Heart right ventricle (tissue), 16 donors: ENCODE data around the gene SHANK1. TPM values are rescaled to one million over a fixed set of nuclear protein-coding genes. Genes with fewer than 3 reads are reported as not detected.

Experiments used
- ATAC-seq, 8 donors: fragments of 200-7000 bp; cut with Tn5 transposase; one replicate each; pipeline ENCODE4 v1.9.1; 2020; ENCODE audit warnings: mild to moderate bottlenecking in 8 of 8, moderate library complexity in 8 of 8, moderate number of reproducible peaks in 1 of 8
- DNase-seq, 2 donors: peaks; one replicate each; pipeline ENCODE4 v3.0.0-alpha.2; 2020
- H3K27ac ChIP-seq, 10 donors: fragments of 200-600 bp; sonication (generic) in 2 of 10; one replicate each; pipeline versions ENCODE4 v1.5.0 to v1.8.0; 2020 to 2022; ENCODE audit warnings: mild to moderate bottlenecking in 3 of 10
- H3K27me3 ChIP-seq, 7 donors: fragments of 200-600 bp; one replicate each; pipeline ENCODE4 v1.8.0; 2021 to 2022; ENCODE audit warnings: mild to moderate bottlenecking in 2 of 7
- H3K36me3 ChIP-seq, 9 donors: fragments of 200-600 bp; sonication (generic) in 1 of 9; one replicate each; pipeline versions ENCODE4 v1.5.0 to v1.8.0; 2020 to 2022; ENCODE audit warnings: mild to moderate bottlenecking in 2 of 9
- H3K4me1 ChIP-seq, 9 donors: fragments of 200-600 bp; sonication (generic) in 1 of 9; one replicate each; pipeline versions ENCODE4 v1.5.0 to v1.8.0; 2020 to 2022; ENCODE audit warnings: mild to moderate bottlenecking in 4 of 9
- H3K4me3 ChIP-seq, 10 donors: fragments of 200-600 bp; sonication (generic) in 2 of 10; one replicate each; pipeline versions ENCODE4 v1.5.0 to v1.8.0; 2020 to 2022; ENCODE audit warnings: mild to moderate bottlenecking in 7 of 10, moderate library complexity in 2 of 10
- H3K9me3 ChIP-seq, 11 donors: fragments of 200-600 bp in 10 of 11; sonication (generic) in 2 of 11; one replicate each; pipeline versions ENCODE4 v1.5.0 to v1.8.0; 2013 to 2022; ENCODE audit warnings: mild to moderate bottlenecking in 2 of 11, control low read depth in 1 of 11, moderate library complexity in 1 of 11
- WGBS, 2 donors: extraction: QIAGEN DNeasy Blood & Tissue Kit; methylation state at CpG; one replicate each; pipeline ENCODE4 v1.1.7; 2013; ENCODE audit warnings: inconsistent platforms in 1 of 2; 5-methylcytosine and 5-hydroxymethylcytosine counted together
- intact Hi-C, 10 donors: fragments of 100-400 bp; cut with DNase I; formaldehyde crosslinking; loops; one replicate each; pipeline versions ENCODE4 v1.11.1 to v1.14.2; 2022
- polyA plus RNA-seq, 2 donors: library from polyadenylated mRNA; stranded (reverse); fragments of 200-250 nt; gene quantifications; one replicate each; pipeline ENCODE4 v1.2.3, GENCODE V29; 2013
- total RNA-seq, 10 donors: library from RNA; stranded (reverse); fragmentation: NEBNext Ultra II Directional in 3 of 10; extraction: Animal tissue kit (Norgen Biotek cat#: 25700) in 3 of 10; gene quantifications; one replicate each; pipeline versions ENCODE4 v1.2.1 to v1.2.4, GENCODE V29; 2021 to 2023
- TF ChIP-seq, protein P1 (sequence below), 9 donors: fragments of 200-600 bp; sonication (generic) in 2 of 9; IDR thresholded peaks; one replicate each; pipeline versions ENCODE4 v1.5.0 to v1.8.0; 2021 to 2022; ENCODE audit warnings: antibody characterized with exemption in 9 of 9, mild to moderate bottlenecking in 5 of 9, moderate library complexity in 1 of 9
- donor health status: Arrhythmogenic right ventricular cardiomyopathy.
- donor health status: ischemic (EF 13 %, LVEDD 7.1; RV severe dilation, severe dysfunction).
- donor health status: healthy with polysubstance abuse.
- donor health status: DM: no; HTN: yes; CAD: no.
- donor health status: DM: no; HTN: no; CAD: no.
- donor health status: ischemic (EF 25% LVEDD 6.9; RV normal size, moderate dysfunction).
- donor health status: ischemic (EF 25% LVEDD 5.7; RV mildly dilated, moderate dysfunction).
- donor health status: healthy.
- donor health status: DM: yes; HTN: yes; CAD: no.
- donor health status: Ischemic cardiomyopathy.
- donor health status: ischemic (EF 35%, LVEDD 5.7; RV mildly dilated, moderate dysfunction).
- donor health status: nonischemic (EF 11% LVEDD 7.7; RV severe dilation, severe dysfunction).
- donor health status: DM: yes; HTN: yes; CAD: no.
- donor health status: PGD.
- donor health status: ischemic (EF 29% LVEDD 5.4; RV normal size, mild dysfunction).
- donor health status: nonischemic (EF 23%, LVEDD 6.1; RV moderate dilation, normal function).

SHANK1 gene
- total and polyA plus RNA-seq, 12 donors: 0.07 to 1.5 (median 0.37) TPM; not detected in 1

- Histone ChIP-seq H3K27ac (no peak overlapping the region), H3K4me1 (peaks cover 3 to 21% (median 13%) of the 10 kb centered on the region in 9 donors), H3K9me3 (no peaks in the 10 kb centered on the region), H3K4me3 (peak overlapping the region in 9 of 10 donors; percentile 28 to 48 (median 40)), H3K36me3 (no peaks in the 10 kb centered on the region), H3K27me3 (peaks cover 0 to 92% (median 66%) of the 10 kb centered on the region in 7 donors)
- whole genome bisulfite sequencing, 2 donors: 0 to 1% methylated on average over 15 to 30 of the region's 30 CpGs
- ATAC-seq (no peak), DNase-seq (no peak)
- TF ChIP-seq, protein P1, sequence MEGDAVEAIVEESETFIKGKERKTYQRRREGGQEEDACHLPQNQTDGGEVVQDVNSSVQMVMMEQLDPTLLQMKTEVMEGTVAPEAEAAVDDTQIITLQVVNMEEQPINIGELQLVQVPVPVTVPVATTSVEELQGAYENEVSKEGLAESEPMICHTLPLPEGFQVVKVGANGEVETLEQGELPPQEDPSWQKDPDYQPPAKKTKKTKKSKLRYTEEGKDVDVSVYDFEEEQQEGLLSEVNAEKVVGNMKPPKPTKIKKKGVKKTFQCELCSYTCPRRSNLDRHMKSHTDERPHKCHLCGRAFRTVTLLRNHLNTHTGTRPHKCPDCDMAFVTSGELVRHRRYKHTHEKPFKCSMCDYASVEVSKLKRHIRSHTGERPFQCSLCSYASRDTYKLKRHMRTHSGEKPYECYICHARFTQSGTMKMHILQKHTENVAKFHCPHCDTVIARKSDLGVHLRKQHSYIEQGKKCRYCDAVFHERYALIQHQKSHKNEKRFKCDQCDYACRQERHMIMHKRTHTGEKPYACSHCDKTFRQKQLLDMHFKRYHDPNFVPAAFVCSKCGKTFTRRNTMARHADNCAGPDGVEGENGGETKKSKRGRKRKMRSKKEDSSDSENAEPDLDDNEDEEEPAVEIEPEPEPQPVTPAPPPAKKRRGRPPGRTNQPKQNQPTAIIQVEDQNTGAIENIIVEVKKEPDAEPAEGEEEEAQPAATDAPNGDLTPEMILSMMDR (IDR thresholded peaks at IDR 0.05): no peak
- intact Hi-C loops: loop anchor here in 1 of 10 donors (5.0 kb wide), 1 partner anchor 63 kb away; no protein-coding TSS in a partner anchor
These were observed 525 bp downstream of the SHANK1 start for GRCh38 chr19:50719119-50719435.

DNA sequence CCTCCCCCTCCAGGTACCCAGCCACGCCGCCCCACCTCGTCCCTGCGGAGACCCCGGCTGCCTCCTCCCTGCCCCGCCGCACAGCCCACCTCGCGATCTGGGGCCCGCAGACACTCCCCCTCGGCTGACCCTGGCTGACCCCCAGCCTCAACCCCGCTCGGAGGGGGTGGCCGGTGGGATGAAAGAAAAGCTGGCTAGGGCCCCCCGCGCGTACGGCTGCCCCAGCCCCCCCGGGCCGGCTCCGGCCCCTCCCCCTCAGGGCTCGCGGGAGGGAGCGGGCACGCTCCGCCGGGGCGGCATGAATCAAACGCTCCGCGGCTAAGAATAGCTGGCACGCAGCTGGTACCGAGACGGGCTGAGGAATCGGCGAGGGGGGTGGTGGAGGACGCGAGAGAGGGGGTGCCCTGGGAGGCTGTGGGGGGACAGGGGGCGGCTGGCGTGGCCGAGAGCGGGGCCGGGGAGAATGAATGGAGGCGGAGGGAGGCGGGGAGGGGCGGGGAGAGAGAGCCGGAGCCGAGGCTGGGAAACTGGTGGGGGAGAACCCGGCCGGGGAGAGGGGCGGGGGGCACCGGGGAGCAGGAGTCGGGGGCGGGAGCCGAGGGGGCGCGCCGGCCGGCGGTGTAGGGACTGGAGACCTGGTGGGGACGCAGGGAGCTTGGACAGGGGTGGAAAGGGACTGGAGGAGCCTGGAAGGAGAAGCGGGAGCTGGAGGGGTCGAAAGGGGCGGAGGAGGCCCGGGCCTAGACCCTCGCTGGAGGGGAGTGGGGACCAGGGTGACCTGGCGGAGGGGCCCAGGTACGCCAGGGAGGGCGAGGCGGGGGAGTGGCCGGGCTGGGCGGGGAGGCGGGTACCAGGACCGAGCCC is 1.1 kb downstream of the SHANK1 start:
- peaks cover 0 to 92% (median 63%) of the 10 kb centered on the region in 7 donors for H3K27me3 ChIP-seq

DNA sequence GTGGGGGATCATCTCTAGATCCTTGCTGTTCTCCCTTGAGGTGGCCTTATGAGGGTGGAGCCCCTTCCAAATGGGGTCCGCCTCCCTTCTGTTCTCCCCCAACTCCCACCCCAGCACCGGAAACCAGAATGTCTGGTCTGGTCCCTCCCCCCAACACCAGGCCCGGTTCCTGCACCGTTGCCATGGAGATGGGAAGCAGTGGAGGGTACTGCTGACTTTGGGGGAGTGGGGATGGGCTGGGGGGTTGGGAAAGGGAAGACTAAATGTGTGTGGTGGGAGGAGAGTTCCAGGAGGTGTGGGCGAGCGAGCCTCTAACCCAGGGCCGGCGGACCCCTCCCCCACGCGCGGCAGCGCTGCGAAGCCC is 1.7 kb downstream of the SHANK1 start:
- WGBS, 2 donors: 6 to 9% methylated on average over 8 to 13 of the region's 13 CpGs
- Histone ChIP-seq H3K27ac (no peak overlapping the region), H3K9me3 (no peaks in the 10 kb centered on the region), H3K27me3 (peaks cover 0 to 88% (median 61%) of the 10 kb centered on the region in 7 donors), H3K4me1 (peaks cover 0 to 19% (median 11%) of the 10 kb centered on the region in 9 donors), H3K4me3 (peak overlapping the region in 5 of 10 donors; percentile 30 to 48 (median 40)), H3K36me3 (no peaks in the 10 kb centered on the region)
- TF ChIP-seq, protein P1 (IDR thresholded peaks at IDR 0.05): no peak
- no peak for ATAC-seq
- intact Hi-C loops: loop anchor here in 1 of 10 donors (5.0 kb wide), 1 partner anchor 64 kb away; no protein-coding TSS in a partner anchor
- no peak for DNase-seq

More for the DNA sequence above, 1.1 kb downstream of the SHANK1 start:
- intact Hi-C loops: loop anchor here in 1 of 10 donors (5.0 kb wide), 1 partner anchor 64 kb away; no protein-coding TSS in a partner anchor
- Histone ChIP-seq H3K4me3 (peak overlapping the region in 9 of 10 donors; percentile 28 to 48 (median 40)), H3K4me1 (peaks cover 0 to 19% (median 11%) of the 10 kb centered on the region in 9 donors), H3K9me3 (no peaks in the 10 kb centered on the region), H3K36me3 (no peaks in the 10 kb centered on the region), H3K27ac (no peak overlapping the region)
- ATAC-seq: peak in 2 of 8 donors; percentile 16 to 20
- TF ChIP-seq, protein P1 (IDR thresholded peaks at IDR 0.05): no peak
- 1 to 2% methylated on average over 38 to 74 of the region's 74 CpGs for WGBS, 2 donors
- no peak for DNase-seq

DNA sequence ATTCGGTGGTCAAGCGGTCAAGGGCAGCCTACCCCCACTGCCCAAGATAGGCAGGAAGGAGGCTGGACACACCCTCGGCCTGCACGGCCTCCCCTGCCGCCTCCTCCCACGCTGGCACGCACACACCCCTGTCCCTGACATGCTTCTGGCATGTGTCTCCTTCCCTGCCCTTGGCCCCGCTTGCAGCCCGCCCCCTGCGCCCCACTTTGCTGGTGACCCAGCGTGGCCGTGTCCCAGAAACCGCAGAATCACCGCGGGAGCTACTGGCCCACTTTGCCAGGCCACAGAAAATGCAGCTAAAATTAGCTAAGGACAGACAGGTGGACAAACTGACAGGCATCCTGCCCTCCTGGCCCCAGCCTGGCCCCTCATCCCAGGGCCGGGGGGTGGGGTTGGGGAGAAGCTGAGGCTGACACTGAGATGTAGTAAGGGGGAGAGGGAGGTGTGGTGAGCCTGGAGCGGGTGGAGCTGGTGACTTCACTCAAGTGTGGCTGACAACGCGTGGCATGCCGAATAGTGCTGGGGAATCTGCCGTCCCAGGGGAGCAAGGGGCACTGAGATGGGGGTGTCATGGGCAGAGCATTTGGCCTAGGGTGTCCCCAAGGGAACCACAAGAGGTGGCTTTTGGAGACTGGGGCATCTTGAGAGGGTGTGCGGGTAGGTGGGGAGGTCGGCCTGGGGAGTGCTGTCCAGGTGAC is 2.4 kb downstream of the SHANK1 start:
- ATAC-seq: no peak
- H3K9me3 ChIP-seq: no peaks in the 10 kb centered on the region
- peaks cover 0 to 14% (median 11%) of the 10 kb centered on the region in 9 donors for H3K4me1 ChIP-seq
- no peak overlapping the region for H3K4me3 ChIP-seq
- H3K36me3 ChIP-seq: no peaks in the 10 kb centered on the region
- no peak for DNase-seq
- TF ChIP-seq, protein P1 (IDR thresholded peaks at IDR 0.05): no peak
- peaks cover 0 to 85% (median 54%) of the 10 kb centered on the region in 7 donors for H3K27me3 ChIP-seq
- intact Hi-C loops: loop anchor here in 1 of 10 donors (5.0 kb wide), 1 partner anchor 65 kb away; no protein-coding TSS in a partner anchor
- no peak overlapping the region for H3K27ac ChIP-seq
- WGBS, 2 donors: 41 to 63% methylated on average over 22 to 23 of the region's 23 CpGs
